ENCODE data around the gene USH2A. TPM values are rescaled to one million over a fixed set of nuclear protein-coding genes. Genes with fewer than 3 reads are reported as not detected.

The USH2A gene
- total RNA-seq, 3 donors from 2014 or later: 0.03 to 0.17 TPM; not detected in 1

DNA sequence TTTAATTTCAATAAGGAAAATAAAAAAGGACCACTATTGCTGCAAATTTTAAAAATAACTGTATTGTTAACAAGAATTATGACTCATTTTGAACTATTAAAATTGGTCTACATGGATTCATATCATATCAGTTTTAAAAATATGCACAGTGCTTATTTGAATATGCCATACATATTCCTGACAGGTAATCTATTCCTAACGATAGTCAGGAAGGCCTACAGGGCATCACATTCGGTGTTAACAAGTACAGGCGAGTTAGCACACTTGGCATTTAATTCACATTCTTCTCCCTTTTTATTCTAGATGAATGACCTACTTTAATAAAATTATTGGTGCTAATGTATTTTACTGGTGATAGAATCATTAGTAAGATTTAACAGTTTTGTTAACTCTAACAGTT lies 174.6 kb downstream of the USH2A start:
- TF ChIP-seq, protein P1, sequence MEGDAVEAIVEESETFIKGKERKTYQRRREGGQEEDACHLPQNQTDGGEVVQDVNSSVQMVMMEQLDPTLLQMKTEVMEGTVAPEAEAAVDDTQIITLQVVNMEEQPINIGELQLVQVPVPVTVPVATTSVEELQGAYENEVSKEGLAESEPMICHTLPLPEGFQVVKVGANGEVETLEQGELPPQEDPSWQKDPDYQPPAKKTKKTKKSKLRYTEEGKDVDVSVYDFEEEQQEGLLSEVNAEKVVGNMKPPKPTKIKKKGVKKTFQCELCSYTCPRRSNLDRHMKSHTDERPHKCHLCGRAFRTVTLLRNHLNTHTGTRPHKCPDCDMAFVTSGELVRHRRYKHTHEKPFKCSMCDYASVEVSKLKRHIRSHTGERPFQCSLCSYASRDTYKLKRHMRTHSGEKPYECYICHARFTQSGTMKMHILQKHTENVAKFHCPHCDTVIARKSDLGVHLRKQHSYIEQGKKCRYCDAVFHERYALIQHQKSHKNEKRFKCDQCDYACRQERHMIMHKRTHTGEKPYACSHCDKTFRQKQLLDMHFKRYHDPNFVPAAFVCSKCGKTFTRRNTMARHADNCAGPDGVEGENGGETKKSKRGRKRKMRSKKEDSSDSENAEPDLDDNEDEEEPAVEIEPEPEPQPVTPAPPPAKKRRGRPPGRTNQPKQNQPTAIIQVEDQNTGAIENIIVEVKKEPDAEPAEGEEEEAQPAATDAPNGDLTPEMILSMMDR (IDR thresholded peaks at IDR 0.05): no peak
- H3K4me1 ChIP-seq (ENCODE audit: low read depth): no peaks in the 10 kb centered on the region
- no peak for ATAC-seq
- no peak overlapping the region for H3K4me3 ChIP-seq
- H3K36me3 ChIP-seq (ENCODE audit: low read depth): no peaks in the 10 kb centered on the region
- no peak for DNase-seq
- H3K9me3 ChIP-seq: no peaks in the 10 kb centered on the region
- intact Hi-C loops (cut with DNase I, micrococcal nuclease): no loop called here

DNA sequence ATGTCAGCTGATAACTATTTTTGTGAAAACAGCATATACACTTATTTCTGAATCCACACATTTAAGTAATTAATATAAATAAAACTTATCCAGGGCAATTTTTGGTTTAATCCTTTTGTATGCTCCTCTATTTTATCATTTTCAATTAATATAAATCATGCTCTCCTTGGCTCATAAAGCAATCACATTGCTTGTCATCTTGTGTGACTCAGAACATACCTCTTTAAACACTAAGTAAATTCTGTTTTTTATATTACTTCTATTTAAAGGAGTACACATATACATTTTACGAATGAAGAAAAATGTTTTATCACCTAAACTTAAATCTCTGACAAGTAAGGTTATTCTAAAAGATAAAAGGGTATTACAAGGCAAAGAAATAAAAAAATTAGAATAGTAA lies 175.3 kb downstream of the USH2A start:
- DNase-seq (no peak), ATAC-seq (no peak)
- intact Hi-C loops (cut with DNase I, micrococcal nuclease): no loop called here
- no peaks in the 10 kb centered on the region for H3K9me3 ChIP-seq
- no peak overlapping the region for H3K4me3 ChIP-seq
- no peaks in the 10 kb centered on the region for H3K4me1 ChIP-seq (ENCODE audit: low read depth)
- TF ChIP-seq, protein P1 (IDR thresholded peaks at IDR 0.05): no peak
- H3K36me3 ChIP-seq (ENCODE audit: low read depth): no peaks in the 10 kb centered on the region

DNA sequence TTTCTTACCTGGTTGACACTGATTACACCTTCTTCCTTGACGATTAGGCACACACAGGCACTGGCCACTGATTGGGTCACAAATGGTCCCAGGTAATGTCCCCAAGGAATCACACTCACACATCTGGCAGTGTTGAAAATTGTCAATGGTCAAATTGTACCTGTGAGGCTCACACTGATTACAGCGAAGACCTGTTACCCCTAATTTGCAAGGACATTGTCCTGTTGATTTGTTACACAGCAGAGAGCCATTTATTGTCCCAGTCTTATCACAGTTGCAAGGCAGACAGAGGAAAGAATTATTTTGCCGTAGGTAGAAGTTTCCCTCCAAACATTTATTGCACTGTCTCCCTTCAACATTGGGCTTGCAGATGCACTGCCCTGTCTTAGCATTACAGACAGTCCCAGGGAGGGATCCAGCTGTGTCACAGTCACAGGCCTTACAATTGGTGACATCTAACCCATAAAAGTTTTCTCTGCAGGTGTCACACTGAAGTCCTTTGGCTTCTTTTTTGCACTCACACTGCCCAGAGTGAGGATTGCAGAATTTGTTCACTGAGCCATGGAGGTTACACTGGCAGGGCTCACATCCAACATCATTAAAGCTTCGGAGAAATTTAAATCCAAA lies 176.6 kb downstream of the USH2A start:
- Histone ChIP-seq H3K36me3 (ENCODE audit: low read depth) (no peaks in the 10 kb centered on the region), H3K4me3 (no peak overlapping the region), H3K9me3 (no peaks in the 10 kb centered on the region), H3K4me1 (ENCODE audit: low read depth) (no peaks in the 10 kb centered on the region)
- intact Hi-C loops (cut with DNase I, micrococcal nuclease): no loop called here
- ATAC-seq (no peak), DNase-seq (no peak)
- TF ChIP-seq, protein P1 (IDR thresholded peaks at IDR 0.05): no peak

DNA sequence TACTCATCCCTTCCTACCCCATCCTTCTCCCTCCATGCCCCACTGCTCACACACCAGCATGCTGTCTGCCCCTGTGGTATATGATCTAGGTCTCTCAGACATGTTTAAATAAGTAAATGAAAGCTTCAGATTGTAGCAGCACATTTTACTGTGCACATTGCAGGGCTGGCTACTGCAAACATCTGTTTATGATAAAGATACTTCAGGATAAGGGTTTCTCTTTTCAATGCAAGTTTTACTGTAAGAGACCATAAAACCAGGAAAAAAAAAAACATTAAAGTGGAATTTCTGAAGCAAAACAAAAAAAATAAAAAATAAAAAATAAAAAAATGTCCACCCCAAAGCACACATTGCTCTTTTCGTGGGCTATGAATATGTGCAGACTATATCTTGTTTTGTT lies 184.4 kb downstream of the USH2A start:
- ATAC-seq (no peak), DNase-seq (no peak)
- Histone ChIP-seq H3K9me3 (no peaks in the 10 kb centered on the region), H3K4me3 (no peak overlapping the region), H3K36me3 (ENCODE audit: low read depth) (no peaks in the 10 kb centered on the region), H3K4me1 (ENCODE audit: low read depth) (no peaks in the 10 kb centered on the region)
- intact Hi-C loops (cut with DNase I, micrococcal nuclease): no loop called here
- TF ChIP-seq, protein P1 (IDR thresholded peaks at IDR 0.05): no peak

DNA sequence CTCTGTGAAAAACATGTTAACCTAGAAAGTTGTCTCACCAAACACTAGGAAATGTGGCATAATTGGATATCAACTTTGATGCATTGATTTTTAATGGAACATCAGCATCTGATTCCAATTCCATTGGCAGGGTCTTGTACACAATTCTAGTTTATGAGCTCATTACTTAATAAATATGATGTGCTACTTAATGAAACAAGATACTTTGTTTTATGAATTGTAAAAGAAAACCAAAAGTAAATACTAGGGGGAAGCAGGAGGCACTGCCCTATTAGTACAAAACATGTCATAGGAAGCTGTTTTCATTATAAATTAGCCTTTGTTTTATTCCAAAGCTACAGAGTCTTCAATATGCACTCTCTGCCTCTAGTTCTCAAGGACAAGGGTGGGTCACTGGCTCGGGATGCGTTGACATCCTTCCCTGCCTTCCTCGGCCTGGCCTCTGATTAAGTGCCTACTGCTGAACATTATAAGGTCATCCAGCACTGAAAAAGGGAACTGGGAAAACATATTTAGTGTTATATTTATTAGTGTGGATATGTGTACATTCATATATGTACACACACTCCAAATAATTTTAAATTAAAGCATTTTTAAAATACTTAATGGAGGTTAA lies 185.2 kb downstream of the USH2A start:
- no peak for ATAC-seq
- Histone ChIP-seq H3K4me1 (ENCODE audit: low read depth) (no peaks in the 10 kb centered on the region), H3K36me3 (ENCODE audit: low read depth) (no peaks in the 10 kb centered on the region), H3K4me3 (no peak overlapping the region), H3K9me3 (no peaks in the 10 kb centered on the region)
- TF ChIP-seq, protein P1 (IDR thresholded peaks at IDR 0.05): no peak
- no peak for DNase-seq
- intact Hi-C loops (cut with DNase I, micrococcal nuclease): no loop called here
